A673 (cell line): Measurements from ENCODE around the gene SLC16A8. TPM values are rescaled to one million over a fixed set of nuclear protein-coding genes. Genes with fewer than 3 reads are reported as not detected.

Source experiments
- BruUV-seq: library from RNA; stranded (reverse); fragments of 400-500 nt; replicated peaks from 2 replicates; lab custom pipeline; 2021; lab: Mats Ljungman, UMichigan
- CTCF ChIA-PET: fragments of 300-600 bp; sonication (Branson Sonifier 250); formaldehyde crosslinking; loops from one replicate; lab custom pipeline; 2022; ENCODE audit warnings: antibody characterized with exemption; lab: Charles Lee
- POLR2A ChIA-PET: fragments of 300-600 bp; sonication (Branson Sonifier 250); formaldehyde crosslinking; loops from one replicate; lab custom pipeline; 2022; ENCODE audit warnings: antibody characterized with exemption; ENCODE audit not compliant: low non-redundant PET; lab: Charles Lee
- DNase-seq: peaks from one replicate; pipeline ENCODE4 v3.0.0-alpha.2; 2015; ENCODE audit warnings: low spot score
- H3K27ac ChIP-seq: fragments of 200-600 bp; sonication (generic); 2 replicates; pipeline ENCODE4 v1.5.1; 2016; ENCODE audit warnings: mixed run types, low read depth, mild to moderate bottlenecking, mixed read lengths, antibody characterized with exemption, low read length; ENCODE audit not compliant: poor library complexity, severe bottlenecking
- H3K27me3 ChIP-seq: fragments of 200-600 bp; sonication (generic); replicated peaks from 2 replicates; pipeline ENCODE4 v1.6.1; 2017; ENCODE audit warnings: mixed run types, low read depth, mild to moderate bottlenecking, mixed read lengths, antibody characterized with exemption, low read length; ENCODE audit not compliant: insufficient read depth, poor library complexity
- H3K36me3 ChIP-seq: fragments of 200-600 bp; sonication (generic); 2 replicates; pipeline ENCODE4 v1.6.1; 2016; ENCODE audit warnings: mixed run types, mild to moderate bottlenecking, mixed read lengths, antibody characterized with exemption, low read length; ENCODE audit not compliant: insufficient read depth, poor library complexity, severe bottlenecking
- H3K4me1 ChIP-seq: fragments of 200-600 bp; sonication (generic); 2 replicates; pipeline ENCODE4 v1.6.1; 2017; ENCODE audit warnings: mixed run types, mild to moderate bottlenecking, mixed read lengths, antibody characterized with exemption, low read length; ENCODE audit not compliant: insufficient read depth, poor library complexity, severe bottlenecking
- H3K4me3 ChIP-seq: fragments of 200-600 bp; sonication (generic); 2 replicates; pipeline ENCODE4 v1.5.1; 2016; ENCODE audit warnings: low read depth, mixed run types, mild to moderate bottlenecking, mixed read lengths, low read length; ENCODE audit not compliant: poor library complexity, severe bottlenecking
- H3K9me3 ChIP-seq: fragments of 200-600 bp; sonication (generic); 2 replicates; pipeline ENCODE4 v1.6.1; 2016; ENCODE audit warnings: mixed run types, low read depth, mild to moderate bottlenecking, mixed read lengths, antibody characterized with exemption, low read length; ENCODE audit not compliant: poor library complexity, severe bottlenecking
- CTCF ChIP-seq: fragments of 300-800, 200-600 bp; sonication (generic); conservative IDR thresholded peaks from 2 replicates; pipeline ENCODE4 v1.5.1; 2017; ENCODE audit warnings: low read depth, mild to moderate bottlenecking, antibody characterized with exemption, low read length, moderate library complexity, mixed read lengths
- EZH2 ChIP-seq: fragments of 200-600 bp; sonication (generic); IDR thresholded peaks from 2 replicates; pipeline ENCODE4 v1.6.1; 2017; ENCODE audit warnings: borderline replicate concordance, low read depth, mild to moderate bottlenecking, mixed read lengths, antibody characterized with exemption, low read length; ENCODE audit not compliant: poor library complexity, severe bottlenecking
- intact Hi-C: fragments of 100-400 bp; cut with micrococcal nuclease; formaldehyde crosslinking; loops from one replicate; pipeline ENCODE4 v1.10.0; 2022; ENCODE audit not compliant: unreplicated experiment
- total RNA-seq: library from RNA; stranded (reverse); gene quantifications from 2 replicates; pipeline ENCODE4 v1.2.3, GENCODE V29; 2021

Gene SLC16A8
- total RNA-seq, 1 experiment from 2014 or later = not detected

- intact Hi-C loops = no loop called here
- no peak for DNase-seq
- no peaks in the 10 kb centered on the region for H3K27me3 ChIP-seq
- H3K4me3 ChIP-seq = no peak overlapping the region
- no peak overlapping the region for H3K27ac ChIP-seq
- H3K9me3 ChIP-seq = no peaks in the 10 kb centered on the region
- no peaks in the 10 kb centered on the region for H3K36me3 ChIP-seq
- no TSS peak for BruUV-seq
- ChIA-PET CTCF (no interaction called here), POLR2A (no interaction called here)
- H3K4me1 ChIP-seq = no peaks in the 10 kb centered on the region
- TF ChIP-seq EZH2 (no peak), CTCF (no peak)
These were observed 48.2 kb upstream of the SLC16A8 start for GRCh38 chr22:38132136-38132535.

GRCh38 chr22:38131399-38131798 is 47.4 kb upstream of the SLC16A8 start:
- no peak overlapping the region for H3K4me3 ChIP-seq
- DNase-seq = no peak
- CTCF ChIA-PET = no interaction called here
- POLR2A ChIA-PET = no interaction called here
- no peaks in the 10 kb centered on the region for H3K36me3 ChIP-seq
- TF ChIP-seq CTCF = no peak
- no peak for TF ChIP-seq EZH2
- no peaks in the 10 kb centered on the region for H3K9me3 ChIP-seq
- H3K27me3 ChIP-seq = no peaks in the 10 kb centered on the region
- intact Hi-C loops = no loop called here
- H3K27ac ChIP-seq = no peak overlapping the region
- no peaks in the 10 kb centered on the region for H3K4me1 ChIP-seq
- no TSS peak for BruUV-seq

DNA sequence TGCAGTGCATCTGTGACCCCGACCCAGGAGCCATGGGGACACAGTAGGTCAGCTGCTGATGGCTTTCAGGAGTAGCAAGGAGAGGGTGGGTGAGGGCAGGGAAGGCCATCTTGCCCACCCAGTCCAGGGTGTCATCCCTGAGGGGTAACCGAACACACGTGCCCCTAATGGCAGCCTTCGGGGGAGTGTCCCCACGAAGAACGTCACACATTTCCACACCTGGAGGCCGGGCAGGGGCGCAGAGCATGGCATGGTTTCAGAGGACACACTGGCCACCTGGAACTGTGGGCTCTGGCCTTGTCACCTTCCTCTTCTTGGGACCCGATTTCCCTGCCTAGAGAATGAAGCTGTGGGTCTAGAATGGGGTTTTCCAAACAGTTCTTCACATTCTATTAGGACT is 45.9 kb upstream of the SLC16A8 start:
- Histone ChIP-seq H3K36me3 (no peaks in the 10 kb centered on the region), H3K4me3 (no peak overlapping the region), H3K27me3 (no peaks in the 10 kb centered on the region), H3K27ac (no peak overlapping the region), H3K4me1 (no peaks in the 10 kb centered on the region), H3K9me3 (no peaks in the 10 kb centered on the region)
- no peak for TF ChIP-seq CTCF
- no peak for TF ChIP-seq EZH2
- no TSS peak for BruUV-seq
- CTCF ChIA-PET = no interaction called here
- intact Hi-C loops = no loop called here
- POLR2A ChIA-PET = no interaction called here
- DNase-seq = no peak
